ENCODE measurements around the gene DPP10. TPM values are rescaled to one million over a fixed set of nuclear protein-coding genes. Genes with fewer than 3 reads are reported as not detected.
"Not testable (repeated sequence)": the region's sequence is repeated elsewhere in the genome, so short reads cannot be mapped to it uniquely, and the experiment has no call there.

Gene DPP10
- total RNA-seq, 1 experiment from 2014 or later, result not detected

GRCh38 chr2:115413791-115414190 is 971.4 kb downstream of the DPP10 start:
- BruUV-seq (replicated peaks), result no TSS peak
- no peak for DNase-seq
- TF ChIP-seq CTCF (IDR thresholded peaks at IDR 0.05; ENCODE audit: unreplicated experiment), result no peak
- Mint-ChIP-seq H3K27me3 (ENCODE audit: unreplicated experiment) (no peaks in the 10 kb centered on the region), H3K36me3 (ENCODE audit: insufficient read depth, unreplicated experiment) (no peaks in the 10 kb centered on the region), H3K9me3 (ENCODE audit: low read depth, unreplicated experiment) (peaks cover 13% of the 10 kb centered on the region), H3K4me3 (ENCODE audit: low read depth, unreplicated experiment) (no peak overlapping the region), H3K27ac (ENCODE audit: unreplicated experiment) (no peak overlapping the region), H3K4me1 (ENCODE audit: low read depth, unreplicated experiment) (no peaks in the 10 kb centered on the region)
- intact Hi-C loops (cut with micrococcal nuclease; ENCODE audit: unreplicated experiment), result no loop called here
- CTCF ChIA-PET, result no interaction called here

- Mint-ChIP-seq H3K9me3 (ENCODE audit: low read depth, unreplicated experiment) (peaks cover 15% of the 10 kb centered on the region), H3K27ac (ENCODE audit: unreplicated experiment) (no peak overlapping the region), H3K27me3 (ENCODE audit: unreplicated experiment) (no peaks in the 10 kb centered on the region), H3K36me3 (ENCODE audit: insufficient read depth, unreplicated experiment) (no peaks in the 10 kb centered on the region), H3K4me3 (ENCODE audit: low read depth, unreplicated experiment) (no peak overlapping the region), H3K4me1 (ENCODE audit: low read depth, unreplicated experiment) (no peaks in the 10 kb centered on the region)
- BruUV-seq (replicated peaks), result no TSS peak
- intact Hi-C loops (cut with micrococcal nuclease; ENCODE audit: unreplicated experiment), result no loop called here
- no peak for DNase-seq
- TF ChIP-seq CTCF (IDR thresholded peaks at IDR 0.05; ENCODE audit: unreplicated experiment), result no peak
- CTCF ChIA-PET, result no interaction called here
Observed at GRCh38 chr2:115414466-115414865, 972.0 kb downstream of the DPP10 start.

GRCh38 chr2:115422004-115422634 is 979.7 kb downstream of the DPP10 start:
- TF ChIP-seq CTCF (IDR thresholded peaks at IDR 0.05; ENCODE audit: unreplicated experiment), result no peak
- BruUV-seq (replicated peaks), result no TSS peak
- intact Hi-C loops (cut with micrococcal nuclease; ENCODE audit: unreplicated experiment), result no loop called here
- Mint-ChIP-seq H3K4me3 (ENCODE audit: low read depth, unreplicated experiment) (no peak overlapping the region), H3K27ac (ENCODE audit: unreplicated experiment) (no peak overlapping the region), H3K27me3 (ENCODE audit: unreplicated experiment) (no peaks in the 10 kb centered on the region), H3K4me1 (ENCODE audit: low read depth, unreplicated experiment) (no peaks in the 10 kb centered on the region), H3K9me3 (ENCODE audit: low read depth, unreplicated experiment) (peaks cover 22% of the 10 kb centered on the region), H3K36me3 (ENCODE audit: insufficient read depth, unreplicated experiment) (no peaks in the 10 kb centered on the region)
- CTCF ChIA-PET, result no interaction called here
- DNase-seq, result no peak

DNA sequence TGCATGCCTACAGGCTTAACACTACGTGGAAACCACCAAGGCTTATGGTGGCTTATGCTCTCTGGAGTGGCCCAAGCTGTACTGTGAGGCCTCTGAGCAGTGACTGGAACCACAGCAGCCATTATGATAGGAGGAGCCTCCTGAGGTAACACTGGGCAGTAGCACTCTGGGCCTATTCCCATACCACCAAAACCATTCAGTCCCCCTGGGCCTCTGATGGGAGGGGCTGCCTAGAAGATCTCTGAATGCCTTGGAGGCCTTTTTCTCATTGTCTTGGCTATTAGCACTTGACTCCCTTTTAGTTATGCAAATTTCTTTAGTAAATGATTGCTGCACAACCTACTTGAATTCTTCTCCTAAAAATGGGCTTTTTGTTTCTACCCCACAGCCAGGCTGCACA is 985.0 kb downstream of the DPP10 start:
- H3K4me3 Mint-ChIP-seq (ENCODE audit: low read depth, unreplicated experiment), result no peak overlapping the region
- TF ChIP-seq CTCF (IDR thresholded peaks at IDR 0.05; ENCODE audit: unreplicated experiment), result no peak
- intact Hi-C loops (cut with micrococcal nuclease; ENCODE audit: unreplicated experiment), result no loop called here
- no peaks in the 10 kb centered on the region for H3K27me3 Mint-ChIP-seq (ENCODE audit: unreplicated experiment)
- no peak overlapping the region for H3K27ac Mint-ChIP-seq (ENCODE audit: unreplicated experiment)
- DNase-seq, result no peak
- CTCF ChIA-PET, result no interaction called here
- no TSS peak for BruUV-seq (replicated peaks)
- H3K4me1 Mint-ChIP-seq (ENCODE audit: low read depth, unreplicated experiment), result no peaks in the 10 kb centered on the region
- H3K36me3 Mint-ChIP-seq (ENCODE audit: insufficient read depth, unreplicated experiment), result no peaks in the 10 kb centered on the region
- peaks cover 9% of the 10 kb centered on the region for H3K9me3 Mint-ChIP-seq (ENCODE audit: low read depth, unreplicated experiment)

GRCh38 chr2:115440746-115441145 is 998.3 kb downstream of the DPP10 start:
- CTCF ChIA-PET; H3K27ac Mint-ChIP-seq (ENCODE audit: unreplicated experiment); BruUV-seq (replicated peaks); DNase-seq; H3K36me3 Mint-ChIP-seq (ENCODE audit: insufficient read depth, unreplicated experiment); H3K27me3 Mint-ChIP-seq (ENCODE audit: unreplicated experiment); intact Hi-C loops (cut with micrococcal nuclease; ENCODE audit: unreplicated experiment); H3K4me3 Mint-ChIP-seq (ENCODE audit: low read depth, unreplicated experiment); H3K4me1 Mint-ChIP-seq (ENCODE audit: low read depth, unreplicated experiment): not testable (repeated sequence)
- H3K9me3 Mint-ChIP-seq (ENCODE audit: low read depth, unreplicated experiment), result peaks cover 12% of the 10 kb centered on the region
